ENCODE data around the gene PEX14. TPM values are rescaled to one million over a fixed set of nuclear protein-coding genes. Genes with fewer than 3 reads are reported as not detected.
A peak's percentile ranks its signal among the peaks of the same experiment; 100 is the strongest.

PEX14 gene
- total RNA-seq, 4 donors from 2014 or later, result 10.1 to 22.7 (median 15.1) TPM

DNA sequence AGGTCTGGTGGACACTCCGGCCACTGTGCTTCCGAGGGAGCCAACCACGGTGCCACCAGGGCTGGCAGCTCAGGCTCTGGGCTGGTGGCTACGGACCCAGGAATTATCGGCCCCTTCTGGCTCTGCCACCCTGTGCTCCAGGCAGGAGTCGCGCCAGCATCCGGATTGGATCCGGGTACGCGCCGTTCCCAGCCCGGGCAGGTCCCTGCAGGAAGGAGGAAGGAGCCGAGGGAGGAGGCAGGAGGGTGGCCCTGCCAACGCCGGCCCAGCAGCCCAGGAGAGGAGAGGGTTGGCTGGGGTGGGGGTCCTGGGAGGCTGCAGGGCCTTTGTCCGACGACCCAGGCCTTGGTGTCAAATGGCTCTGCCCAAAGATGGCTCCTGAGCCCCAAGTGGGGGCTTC is 161.2 kb downstream of the PEX14 start:
- peaks cover 3% of the 10 kb centered on the region for H3K27me3 ChIP-seq
- ATAC-seq, result no peak
- peaks cover 0 to 26% of the 10 kb centered on the region in 2 donors for H3K36me3 ChIP-seq
- H3K4me1 ChIP-seq, result peaks cover 0 to 82% (median 33%) of the 10 kb centered on the region in 3 donors
- H3K4me3 ChIP-seq, result no peak overlapping the region
- TF ChIP-seq EP300 (IDR thresholded peaks at IDR 0.05) (no peak), POLR2AphosphoS5 (IDR thresholded peaks at IDR 0.05) (no peak), POLR2A (IDR thresholded peaks at IDR 0.05) (no peak)
- TF ChIP-seq, protein P1, sequence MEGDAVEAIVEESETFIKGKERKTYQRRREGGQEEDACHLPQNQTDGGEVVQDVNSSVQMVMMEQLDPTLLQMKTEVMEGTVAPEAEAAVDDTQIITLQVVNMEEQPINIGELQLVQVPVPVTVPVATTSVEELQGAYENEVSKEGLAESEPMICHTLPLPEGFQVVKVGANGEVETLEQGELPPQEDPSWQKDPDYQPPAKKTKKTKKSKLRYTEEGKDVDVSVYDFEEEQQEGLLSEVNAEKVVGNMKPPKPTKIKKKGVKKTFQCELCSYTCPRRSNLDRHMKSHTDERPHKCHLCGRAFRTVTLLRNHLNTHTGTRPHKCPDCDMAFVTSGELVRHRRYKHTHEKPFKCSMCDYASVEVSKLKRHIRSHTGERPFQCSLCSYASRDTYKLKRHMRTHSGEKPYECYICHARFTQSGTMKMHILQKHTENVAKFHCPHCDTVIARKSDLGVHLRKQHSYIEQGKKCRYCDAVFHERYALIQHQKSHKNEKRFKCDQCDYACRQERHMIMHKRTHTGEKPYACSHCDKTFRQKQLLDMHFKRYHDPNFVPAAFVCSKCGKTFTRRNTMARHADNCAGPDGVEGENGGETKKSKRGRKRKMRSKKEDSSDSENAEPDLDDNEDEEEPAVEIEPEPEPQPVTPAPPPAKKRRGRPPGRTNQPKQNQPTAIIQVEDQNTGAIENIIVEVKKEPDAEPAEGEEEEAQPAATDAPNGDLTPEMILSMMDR (IDR thresholded peaks at IDR 0.05), result no peak
- no peaks in the 10 kb centered on the region for H3K9me3 ChIP-seq
- peak overlapping the region in 3 of 4 donors; percentile 55 to 83 (median 82) for H3K27ac ChIP-seq
- 100% methylated on average over 4 of the region's 18 CpGs; no CpG with 5 or more reads in 1 of the 2 donors for WGBS, 2 donors (ENCODE audit: low coverage in 1 of 2)

- H3K27ac ChIP-seq, result peak overlapping the region in 3 of 4 donors; percentile 24 to 77 (median 73)
- peaks cover 3% of the 10 kb centered on the region for H3K27me3 ChIP-seq
- TF ChIP-seq EP300 (IDR thresholded peaks at IDR 0.05), result no peak
- TF ChIP-seq POLR2AphosphoS5 (IDR thresholded peaks at IDR 0.05), result no peak
- TF ChIP-seq POLR2A (IDR thresholded peaks at IDR 0.05), result no peak
- TF ChIP-seq, protein P1 (IDR thresholded peaks at IDR 0.05), result no peak
- peaks cover 0 to 79% (median 31%) of the 10 kb centered on the region in 3 donors for H3K4me1 ChIP-seq
- 88% methylated on average over 1 of the region's 9 CpGs; no CpG with 5 or more reads in 1 of the 2 donors for WGBS, 2 donors (ENCODE audit: low coverage in 1 of 2)
- peaks cover 0 to 26% of the 10 kb centered on the region in 2 donors for H3K36me3 ChIP-seq
- H3K9me3 ChIP-seq, result no peaks in the 10 kb centered on the region
- ATAC-seq, result no peak
- no peak overlapping the region for H3K4me3 ChIP-seq
Observed at GRCh38 chr1:10637400-10637799, 162.7 kb downstream of the PEX14 start.

GRCh38 chr1:10637834-10638558 is 163.2 kb downstream of the PEX14 start:
- peaks cover 0 to 73% (median 28%) of the 10 kb centered on the region in 3 donors for H3K4me1 ChIP-seq
- WGBS, 2 donors (ENCODE audit: low coverage in 1 of 2), result 37 to 45% methylated on average over 5 to 7 of the region's 29 CpGs
- H3K36me3 ChIP-seq, result peaks cover 0 to 32% of the 10 kb centered on the region in 2 donors
- peak overlapping the region in 1 of 2 donors; percentile 42 for H3K4me3 ChIP-seq
- peaks cover 3% of the 10 kb centered on the region for H3K27me3 ChIP-seq
- H3K9me3 ChIP-seq, result no peaks in the 10 kb centered on the region
- TF ChIP-seq, protein P1 (IDR thresholded peaks at IDR 0.05), result no peak
- TF ChIP-seq POLR2A (IDR thresholded peaks at IDR 0.05) (no peak), POLR2AphosphoS5 (IDR thresholded peaks at IDR 0.05) (no peak), EP300 (IDR thresholded peaks at IDR 0.05) (no peak)
- peak overlapping the region in 3 of 4 donors; percentile 33 to 77 (median 73) for H3K27ac ChIP-seq
- no peak for ATAC-seq

GRCh38 chr1:10638559-10639005 is 163.8 kb downstream of the PEX14 start:
- peak overlapping the region in 3 of 4 donors; percentile 33 to 77 (median 73) for H3K27ac ChIP-seq
- peaks cover 0 to 68% (median 28%) of the 10 kb centered on the region in 3 donors for H3K4me1 ChIP-seq
- peaks cover 3% of the 10 kb centered on the region for H3K27me3 ChIP-seq
- no peaks in the 10 kb centered on the region for H3K9me3 ChIP-seq
- WGBS, 2 donors (ENCODE audit: low coverage in 1 of 2), result no CpG with 5 or more reads among the region's 57 CpGs
- H3K4me3 ChIP-seq, result peak overlapping the region in 1 of 2 donors; percentile 42
- H3K36me3 ChIP-seq, result peaks cover 0 to 38% of the 10 kb centered on the region in 2 donors
- ATAC-seq, result no peak
- no peak for TF ChIP-seq EP300 (IDR thresholded peaks at IDR 0.05)
- TF ChIP-seq, protein P1 (IDR thresholded peaks at IDR 0.05), result no peak
- no peak for TF ChIP-seq POLR2AphosphoS5 (IDR thresholded peaks at IDR 0.05)
- no peak for TF ChIP-seq POLR2A (IDR thresholded peaks at IDR 0.05)

Data from gastroesophageal sphincter (tissue), 4 donors.